Caco-2 (cell line): ENCODE measurements around the gene TTC8. TPM values are rescaled to one million over a fixed set of nuclear protein-coding genes. Genes with fewer than 3 reads are reported as not detected.

Source experiments
- BruUV-seq: library from RNA; stranded (reverse); fragments of 400-500 nt; replicated peaks from 2 replicates; lab custom pipeline; 2021; lab: Mats Ljungman, UMichigan
- CTCF ChIA-PET: fragments of 300-600 bp; sonication (Branson Sonifier 250); formaldehyde crosslinking; loops from one replicate; lab custom pipeline; 2022; ENCODE audit warnings: antibody characterized with exemption; lab: Charles Lee
- POLR2A ChIA-PET: fragments of 300-600 bp; sonication (Branson Sonifier 250); formaldehyde crosslinking; loops from one replicate; lab custom pipeline; 2022; ENCODE audit warnings: antibody characterized with exemption; lab: Charles Lee
- DNase-seq, 2 experiments: peaks; one replicate each; pipeline versions ENCODE4 v3.0.0 to v3.0.0-alpha.2; 2020 to 2022
- H3K27me3 ChIP-seq: replicated peaks from 2 replicates; pipeline ENCODE4 v1.6.0; 2011; ENCODE audit warnings: low read length; ENCODE audit not compliant: control insufficient read depth, insufficient read depth
- H3K36me3 ChIP-seq: 2 replicates; pipeline ENCODE4 v1.5.1; 2011; ENCODE audit warnings: low read length; ENCODE audit not compliant: control insufficient read depth, insufficient read depth
- H3K4me1 ChIP-seq: fragments of 250-450 bp; sonication (Bioruptor Pico); 2 replicates; pipeline ENCODE4 v1.5.1; 2020; ENCODE audit warnings: mild to moderate bottlenecking
- H3K4me3 ChIP-seq: 2 replicates; pipeline ENCODE4 v1.5.1; 2011; ENCODE audit warnings: low read depth, mild to moderate bottlenecking, control low read depth, low read length
- H3K9me3 ChIP-seq: fragments of 250-450 bp; sonication (Bioruptor Pico); 2 replicates; pipeline ENCODE4 v1.5.1; 2020; ENCODE audit warnings: mild to moderate bottlenecking, moderate library complexity
- H3K27ac Mint-ChIP-seq: one replicate; pipeline ENCODE4 v1.8.0; 2022; ENCODE audit warnings: mixed read lengths; ENCODE audit not compliant: unreplicated experiment
- H3K27me3 Mint-ChIP-seq: one replicate; pipeline ENCODE4 v1.8.0; 2022; ENCODE audit warnings: mixed read lengths; ENCODE audit not compliant: insufficient read depth, unreplicated experiment
- H3K36me3 Mint-ChIP-seq: one replicate; pipeline ENCODE4 v1.8.0; 2022; ENCODE audit warnings: mild to moderate bottlenecking, mixed read lengths; ENCODE audit not compliant: insufficient read depth, unreplicated experiment
- H3K4me1 Mint-ChIP-seq: one replicate; pipeline ENCODE4 v1.8.0; 2022; ENCODE audit warnings: low read depth, mixed read lengths; ENCODE audit not compliant: unreplicated experiment
- H3K4me3 Mint-ChIP-seq: one replicate; pipeline ENCODE4 v1.8.0; 2022; ENCODE audit warnings: mild to moderate bottlenecking, moderate library complexity, mixed read lengths; ENCODE audit not compliant: unreplicated experiment
- H3K9me3 Mint-ChIP-seq: one replicate; pipeline ENCODE4 v1.8.0; 2022; ENCODE audit warnings: mixed read lengths; ENCODE audit not compliant: unreplicated experiment
- intact Hi-C: fragments of 100-400 bp; cut with micrococcal nuclease; formaldehyde crosslinking; loops from one replicate; pipeline ENCODE4 v1.10.0; 2022; ENCODE audit not compliant: unreplicated experiment
- total RNA-seq: library from RNA; stranded (reverse); gene quantifications from 2 replicates; pipeline ENCODE4 v1.2.3, GENCODE V29; 2022
- TF ChIP-seq, protein P1 (sequence below), 2 experiments: fragments of 200-600 bp in 1 of 2; IDR thresholded peaks; 1 replicate in 1 of 2; 2 replicates in 1 of 2; pipeline versions ENCODE4 v1.5.1 to v1.8.0; 2011 to 2022; ENCODE audit warnings: antibody characterized with exemption in 1 of 2, control low read depth in 1 of 2, inconsistent platforms in 1 of 2, low read depth in 1 of 2, low read length in 1 of 2, mild to moderate bottlenecking in 1 of 2, moderate library complexity in 1 of 2; ENCODE audit not compliant: insufficient read depth in 1 of 2, severe bottlenecking in 1 of 2, unreplicated experiment in 1 of 2

Gene TTC8
- total RNA-seq, 1 experiment from 2014 or later, result 13.6 TPM

DNA sequence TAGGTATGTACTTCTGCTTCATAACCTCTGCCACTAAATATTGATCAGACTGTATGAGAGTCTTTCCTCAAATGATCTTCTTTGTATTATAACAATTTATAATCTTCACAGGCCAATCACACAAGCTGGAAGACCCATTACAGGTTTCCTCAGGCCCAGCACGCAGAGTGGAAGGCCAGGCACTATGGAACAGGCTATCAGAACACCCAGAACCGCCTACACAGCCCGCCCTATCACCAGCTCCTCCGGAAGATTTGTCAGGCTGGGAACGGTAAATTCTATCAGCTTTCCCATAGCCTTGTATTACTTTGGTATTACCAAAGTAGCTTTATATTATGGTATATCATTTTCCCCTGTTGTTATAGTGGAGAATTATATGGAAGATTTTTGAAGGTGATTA is 16.5 kb downstream of the TTC8 start:
- BruUV-seq, result no TSS peak
- Mint-ChIP-seq H3K36me3 (no peaks in the 10 kb centered on the region), H3K4me3 (no peak overlapping the region), H3K27ac (no peak overlapping the region), H3K4me1 (no peaks in the 10 kb centered on the region), H3K9me3 (no peaks in the 10 kb centered on the region), H3K27me3 (no peaks in the 10 kb centered on the region)
- TF ChIP-seq, protein P1, sequence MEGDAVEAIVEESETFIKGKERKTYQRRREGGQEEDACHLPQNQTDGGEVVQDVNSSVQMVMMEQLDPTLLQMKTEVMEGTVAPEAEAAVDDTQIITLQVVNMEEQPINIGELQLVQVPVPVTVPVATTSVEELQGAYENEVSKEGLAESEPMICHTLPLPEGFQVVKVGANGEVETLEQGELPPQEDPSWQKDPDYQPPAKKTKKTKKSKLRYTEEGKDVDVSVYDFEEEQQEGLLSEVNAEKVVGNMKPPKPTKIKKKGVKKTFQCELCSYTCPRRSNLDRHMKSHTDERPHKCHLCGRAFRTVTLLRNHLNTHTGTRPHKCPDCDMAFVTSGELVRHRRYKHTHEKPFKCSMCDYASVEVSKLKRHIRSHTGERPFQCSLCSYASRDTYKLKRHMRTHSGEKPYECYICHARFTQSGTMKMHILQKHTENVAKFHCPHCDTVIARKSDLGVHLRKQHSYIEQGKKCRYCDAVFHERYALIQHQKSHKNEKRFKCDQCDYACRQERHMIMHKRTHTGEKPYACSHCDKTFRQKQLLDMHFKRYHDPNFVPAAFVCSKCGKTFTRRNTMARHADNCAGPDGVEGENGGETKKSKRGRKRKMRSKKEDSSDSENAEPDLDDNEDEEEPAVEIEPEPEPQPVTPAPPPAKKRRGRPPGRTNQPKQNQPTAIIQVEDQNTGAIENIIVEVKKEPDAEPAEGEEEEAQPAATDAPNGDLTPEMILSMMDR (IDR thresholded peaks at IDR 0.05; ENCODE audit: insufficient read depth in 1 of 2, low read depth in 1 of 2, low read length in 1 of 2, severe bottlenecking in 1 of 2, unreplicated experiment in 1 of 2), result no peak
- intact Hi-C loops, result no loop called here
- H3K36me3 ChIP-seq, result no peaks in the 10 kb centered on the region
- no peaks in the 10 kb centered on the region for H3K4me1 ChIP-seq
- H3K9me3 ChIP-seq, result no peaks in the 10 kb centered on the region
- H3K4me3 ChIP-seq, result no peak overlapping the region
- ChIA-PET CTCF (no interaction called here), POLR2A (no interaction called here)
- DNase-seq, result no peak
- H3K27me3 ChIP-seq, result no peaks in the 10 kb centered on the region

DNA sequence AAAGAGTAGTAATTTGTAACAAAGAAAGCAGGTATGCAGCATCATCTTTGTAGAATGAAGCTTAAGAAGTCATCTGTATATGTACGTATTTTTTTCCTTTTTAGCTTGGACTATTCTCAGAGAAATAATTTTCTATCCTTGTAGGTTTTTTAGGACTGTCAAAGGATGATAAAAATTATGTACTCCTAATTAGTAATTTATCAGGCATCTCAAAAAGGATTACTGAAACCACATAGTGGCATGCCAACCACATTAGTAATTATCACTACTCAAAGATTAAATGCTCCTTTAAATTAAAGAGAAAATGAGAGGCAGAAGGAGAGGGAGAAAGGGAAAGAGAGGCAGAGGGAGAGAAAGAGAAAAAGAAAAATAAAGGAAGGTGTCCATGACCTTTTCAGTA is 17.3 kb downstream of the TTC8 start:
- H3K36me3 Mint-ChIP-seq, result no peaks in the 10 kb centered on the region
- no peaks in the 10 kb centered on the region for H3K27me3 ChIP-seq
- no TSS peak for BruUV-seq
- H3K9me3 ChIP-seq, result no peaks in the 10 kb centered on the region
- H3K4me1 Mint-ChIP-seq, result no peaks in the 10 kb centered on the region
- no peak for DNase-seq
- no peaks in the 10 kb centered on the region for H3K27me3 Mint-ChIP-seq
- no peak overlapping the region for H3K27ac Mint-ChIP-seq
- H3K9me3 Mint-ChIP-seq, result no peaks in the 10 kb centered on the region
- intact Hi-C loops, result no loop called here
- TF ChIP-seq, protein P1 (IDR thresholded peaks at IDR 0.05; ENCODE audit: insufficient read depth in 1 of 2, low read depth in 1 of 2, low read length in 1 of 2, severe bottlenecking in 1 of 2, unreplicated experiment in 1 of 2), result no peak
- ChIA-PET POLR2A (no interaction called here), CTCF (no interaction called here)
- no peaks in the 10 kb centered on the region for H3K36me3 ChIP-seq
- H3K4me3 Mint-ChIP-seq, result no peak overlapping the region
- H3K4me1 ChIP-seq, result no peaks in the 10 kb centered on the region
- H3K4me3 ChIP-seq, result no peak overlapping the region

GRCh38 chr14:88842414-88842813 is 18.0 kb downstream of the TTC8 start:
- POLR2A ChIA-PET, result no interaction called here
- Mint-ChIP-seq H3K36me3 (no peaks in the 10 kb centered on the region), H3K4me3 (no peak overlapping the region), H3K9me3 (no peaks in the 10 kb centered on the region), H3K27ac (no peak overlapping the region), H3K27me3 (no peaks in the 10 kb centered on the region), H3K4me1 (no peaks in the 10 kb centered on the region)
- no peak overlapping the region for H3K4me3 ChIP-seq
- DNase-seq, result no peak
- no peaks in the 10 kb centered on the region for H3K4me1 ChIP-seq
- no peaks in the 10 kb centered on the region for H3K27me3 ChIP-seq
- TF ChIP-seq, protein P1 (IDR thresholded peaks at IDR 0.05; ENCODE audit: insufficient read depth in 1 of 2, low read depth in 1 of 2, low read length in 1 of 2, severe bottlenecking in 1 of 2, unreplicated experiment in 1 of 2), result no peak
- CTCF ChIA-PET, result no interaction called here
- no peaks in the 10 kb centered on the region for H3K36me3 ChIP-seq
- no TSS peak for BruUV-seq
- H3K9me3 ChIP-seq, result no peaks in the 10 kb centered on the region
- intact Hi-C loops, result no loop called here
